WTC11 (cell line): ENCODE measurements around the gene ARFGAP2. TPM values are rescaled to one million over a fixed set of nuclear protein-coding genes. Genes with fewer than 3 reads are reported as not detected.

ENCODE experiments used
- ATAC-seq: fragments of 200-7000 bp; cut with Tn5 transposase; 2 replicates; pipeline ENCODE4 v1.10.0; 2021; ENCODE audit warnings: mild to moderate bottlenecking, moderate library complexity
- CTCF ChIA-PET: fragments of 300-600 bp; sonication (Branson Sonifier 250); formaldehyde crosslinking; loops from one replicate; lab custom pipeline; 2021; ENCODE audit warnings: antibody characterized with exemption; lab: Charles Lee
- POLR2A ChIA-PET: fragments of 350-600 bp; sonication (Branson Sonifier 250); formaldehyde crosslinking; loops from one replicate; lab custom pipeline; 2021; ENCODE audit warnings: antibody characterized with exemption; lab: Charles Lee
- DNase-seq: peaks from one replicate; pipeline ENCODE4 v3.0.0; 2021; ENCODE audit warnings: low spot score
- H3K27ac Mint-ChIP-seq: 2 replicates; pipeline ENCODE4 v1.8.0; 2021; ENCODE audit warnings: mixed read lengths
- H3K27me3 Mint-ChIP-seq: 2 replicates; pipeline ENCODE4 v1.8.0; 2021; ENCODE audit warnings: low read depth, mild to moderate bottlenecking, moderate library complexity, mixed read lengths
- H3K36me3 Mint-ChIP-seq: 2 replicates; pipeline ENCODE4 v1.8.0; 2021; ENCODE audit warnings: mixed read lengths
- H3K4me1 Mint-ChIP-seq: 2 replicates; pipeline ENCODE4 v1.8.0; 2022; ENCODE audit warnings: mixed read lengths
- H3K4me3 Mint-ChIP-seq: 2 replicates; pipeline ENCODE4 v1.8.0; 2021; ENCODE audit warnings: mild to moderate bottlenecking, moderate library complexity, mixed read lengths
- H3K9me3 Mint-ChIP-seq: 2 replicates; pipeline ENCODE4 v1.8.0; 2021; ENCODE audit warnings: mixed read lengths
- ELF4 ChIP-seq: sonication (generic); formaldehyde crosslinking; IDR thresholded peaks from 2 replicates; pipeline ENCODE4 v1.8.1; 2022; ENCODE audit warnings: low read depth, mild to moderate bottlenecking, moderate library complexity, missing genetic modification reagents
- FOXP1 ChIP-seq: sonication (generic); formaldehyde crosslinking; IDR thresholded peaks from 2 replicates; pipeline ENCODE4 v1.8.0; 2022; ENCODE audit warnings: missing genetic modification reagents, mild to moderate bottlenecking, moderate library complexity, borderline replicate concordance
- GTF2I ChIP-seq: fragments of 250-450 bp; sonication (Bioruptor Pico); conservative IDR thresholded peaks from 2 replicates; pipeline ENCODE4 v1.4.0; 2021; ENCODE audit warnings: mild to moderate bottlenecking
- MYBL2 ChIP-seq: sonication (generic); formaldehyde crosslinking; IDR thresholded peaks from 2 replicates; pipeline ENCODE4 v1.8.1; 2023; ENCODE audit warnings: mild to moderate bottlenecking, moderate library complexity, missing genetic modification reagents
- OVOL2 ChIP-seq: fragments of 250-450 bp; sonication (Bioruptor Pico); IDR thresholded peaks from 2 replicates; pipeline ENCODE4 v1.9.0; 2021; ENCODE audit warnings: mild to moderate bottlenecking, borderline replicate concordance
- SOX15 ChIP-seq: fragments of 250-450 bp; sonication (Bioruptor Pico); IDR thresholded peaks from 2 replicates; pipeline ENCODE4 v1.9.0; 2021; ENCODE audit warnings: mild to moderate bottlenecking
- TEAD1 ChIP-seq: sonication (generic); formaldehyde crosslinking; IDR thresholded peaks from 2 replicates; pipeline ENCODE4 v1.8.0; 2022; ENCODE audit warnings: mild to moderate bottlenecking, missing genetic modification reagents
- TP53 ChIP-seq: sonication (generic); formaldehyde crosslinking; IDR thresholded peaks from 2 replicates; pipeline ENCODE4 v1.8.1; 2023; ENCODE audit warnings: mild to moderate bottlenecking, missing genetic modification reagents
- ZBTB21 ChIP-seq: sonication (generic); formaldehyde crosslinking; IDR thresholded peaks from 2 replicates; pipeline ENCODE4 v1.8.1; 2023; ENCODE audit warnings: mild to moderate bottlenecking, missing genetic modification reagents, borderline replicate concordance
- ZMAT4 ChIP-seq: fragments of 250-450 bp; sonication (Bioruptor Pico); IDR thresholded peaks from 2 replicates; pipeline ENCODE4 v1.9.0; 2021; ENCODE audit warnings: mild to moderate bottlenecking
- ZNF317 ChIP-seq: sonication (generic); formaldehyde crosslinking; IDR thresholded peaks from 2 replicates; pipeline ENCODE4 v1.8.1; 2023; ENCODE audit warnings: low read depth, mild to moderate bottlenecking, moderate library complexity, missing genetic modification reagents, borderline replicate concordance
- ZNF416 ChIP-seq: fragments of 250-450 bp; sonication (Bioruptor Pico); IDR thresholded peaks from 2 replicates; pipeline ENCODE4 v1.9.0; 2021; ENCODE audit warnings: mild to moderate bottlenecking, inconsistent platforms
- ZNF425 ChIP-seq: fragments of 250-450 bp; sonication (Bioruptor Pico); conservative IDR thresholded peaks from 2 replicates; pipeline ENCODE4 v1.9.0; 2021; ENCODE audit warnings: mild to moderate bottlenecking
- total RNA-seq: library from RNA; stranded (reverse); gene quantifications from 3 replicates; pipeline ENCODE4 v1.2.3, GENCODE V29; 2021
- TF ChIP-seq, protein P1 (sequence below): sonication (generic); formaldehyde crosslinking; IDR thresholded peaks from 2 replicates; pipeline ENCODE4 v1.8.1; 2023; ENCODE audit warnings: mild to moderate bottlenecking, missing genetic modification reagents
- TF ChIP-seq, protein P2 (sequence below): sonication (generic); formaldehyde crosslinking; IDR thresholded peaks from 2 replicates; pipeline ENCODE4 v1.8.1; 2022; ENCODE audit warnings: mild to moderate bottlenecking, moderate library complexity, missing genetic modification reagents
- TF ChIP-seq, protein P3 (sequence below): sonication (generic); formaldehyde crosslinking; IDR thresholded peaks from 2 replicates; pipeline ENCODE4 v1.8.0; 2022; ENCODE audit warnings: mild to moderate bottlenecking, missing genetic modification reagents
- TF ChIP-seq, protein P4 (sequence below): sonication (generic); formaldehyde crosslinking; IDR thresholded peaks from 2 replicates; pipeline ENCODE4 v1.8.0; 2022; ENCODE audit warnings: mild to moderate bottlenecking, missing genetic modification reagents

ARFGAP2 gene
- total RNA-seq, 1 experiment from 2014 or later: 73.0 TPM

- no peak overlapping the region for H3K27ac Mint-ChIP-seq
Measured at GRCh38 chr11:47166368-47166767, 10.3 kb downstream of the ARFGAP2 start.

GRCh38 chr11:47165253-47165840 lies 11.3 kb downstream of the ARFGAP2 start:
- Mint-ChIP-seq H3K36me3 (peaks cover 46% of the 10 kb centered on the region), H3K9me3 (no peaks in the 10 kb centered on the region), H3K27me3 (no peaks in the 10 kb centered on the region), H3K4me3 (no peak overlapping the region), H3K4me1 (0 out of 2 replicates have a peak, but pooled peaks cover 3% of the 10 kb centered on the region), H3K27ac (no peak overlapping the region)
- no peak for TF ChIP-seq TEAD1 (CRISPR knock-in tag)
- TF ChIP-seq, protein P1, sequence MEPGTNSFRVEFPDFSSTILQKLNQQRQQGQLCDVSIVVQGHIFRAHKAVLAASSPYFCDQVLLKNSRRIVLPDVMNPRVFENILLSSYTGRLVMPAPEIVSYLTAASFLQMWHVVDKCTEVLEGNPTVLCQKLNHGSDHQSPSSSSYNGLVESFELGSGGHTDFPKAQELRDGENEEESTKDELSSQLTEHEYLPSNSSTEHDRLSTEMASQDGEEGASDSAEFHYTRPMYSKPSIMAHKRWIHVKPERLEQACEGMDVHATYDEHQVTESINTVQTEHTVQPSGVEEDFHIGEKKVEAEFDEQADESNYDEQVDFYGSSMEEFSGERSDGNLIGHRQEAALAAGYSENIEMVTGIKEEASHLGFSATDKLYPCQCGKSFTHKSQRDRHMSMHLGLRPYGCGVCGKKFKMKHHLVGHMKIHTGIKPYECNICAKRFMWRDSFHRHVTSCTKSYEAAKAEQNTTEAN (CRISPR knock-in tag): no peak
- TF ChIP-seq MYBL2 (CRISPR knock-in tag): no peak
- POLR2A ChIA-PET: interaction anchor here (0.7 kb wide), 1 partner anchor 94 kb away, joined by 3 read pairs; no protein-coding TSS in a partner anchor
- DNase-seq: no peak
- no peak for ATAC-seq
- CTCF ChIA-PET: interaction anchor here (0.8 kb wide), 1 partner anchor 190 kb away, joined by 3 read pairs; no protein-coding TSS in a partner anchor

More at GRCh38 chr11:47166368-47166767, 10.3 kb downstream of the ARFGAP2 start:
- ChIA-PET CTCF (no interaction called here), POLR2A (no interaction called here)
- DNase-seq (no peak), ATAC-seq (no peak)
- H3K27me3 Mint-ChIP-seq: no peaks in the 10 kb centered on the region
- no peak for TF ChIP-seq ELF4 (CRISPR knock-in tag)
- H3K4me3 Mint-ChIP-seq: no peak overlapping the region
- 0 out of 2 replicates have a peak, but pooled peaks cover 3% of the 10 kb centered on the region for H3K4me1 Mint-ChIP-seq
- H3K36me3 Mint-ChIP-seq: peaks cover 53% of the 10 kb centered on the region
- no peaks in the 10 kb centered on the region for H3K9me3 Mint-ChIP-seq

- no peak overlapping the region for H3K4me3 Mint-ChIP-seq
- no peaks in the 10 kb centered on the region for H3K9me3 Mint-ChIP-seq
- POLR2A ChIA-PET: no interaction called here
- no peak for TF ChIP-seq ZNF425 (CRISPR knock-in tag)
- TF ChIP-seq ZNF416: no peak
- TF ChIP-seq, protein P2, sequence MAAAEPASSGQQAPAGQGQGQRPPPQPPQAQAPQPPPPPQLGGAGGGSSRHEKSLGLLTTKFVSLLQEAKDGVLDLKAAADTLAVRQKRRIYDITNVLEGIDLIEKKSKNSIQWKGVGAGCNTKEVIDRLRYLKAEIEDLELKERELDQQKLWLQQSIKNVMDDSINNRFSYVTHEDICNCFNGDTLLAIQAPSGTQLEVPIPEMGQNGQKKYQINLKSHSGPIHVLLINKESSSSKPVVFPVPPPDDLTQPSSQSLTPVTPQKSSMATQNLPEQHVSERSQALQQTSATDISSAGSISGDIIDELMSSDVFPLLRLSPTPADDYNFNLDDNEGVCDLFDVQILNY (CRISPR knock-in tag): no peak
- no peak for TF ChIP-seq OVOL2 (CRISPR knock-in tag)
- no peak for TF ChIP-seq SOX15 (CRISPR knock-in tag)
- TF ChIP-seq ZNF317 (CRISPR knock-in tag): no peak
- TF ChIP-seq GTF2I (CRISPR knock-in tag): no peak
- no peak for TF ChIP-seq FOXP1
- TF ChIP-seq TP53: no peak
- TF ChIP-seq, protein P3, sequence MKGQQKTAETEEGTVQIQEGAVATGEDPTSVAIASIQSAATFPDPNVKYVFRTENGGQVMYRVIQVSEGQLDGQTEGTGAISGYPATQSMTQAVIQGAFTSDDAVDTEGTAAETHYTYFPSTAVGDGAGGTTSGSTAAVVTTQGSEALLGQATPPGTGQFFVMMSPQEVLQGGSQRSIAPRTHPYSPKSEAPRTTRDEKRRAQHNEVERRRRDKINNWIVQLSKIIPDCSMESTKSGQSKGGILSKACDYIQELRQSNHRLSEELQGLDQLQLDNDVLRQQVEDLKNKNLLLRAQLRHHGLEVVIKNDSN (CRISPR knock-in tag): no peak
- TF ChIP-seq, protein P4, sequence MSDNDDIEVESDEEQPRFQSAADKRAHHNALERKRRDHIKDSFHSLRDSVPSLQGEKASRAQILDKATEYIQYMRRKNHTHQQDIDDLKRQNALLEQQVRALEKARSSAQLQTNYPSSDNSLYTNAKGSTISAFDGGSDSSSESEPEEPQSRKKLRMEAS (CRISPR knock-in tag): no peak
- no peak for TF ChIP-seq ZMAT4 (CRISPR knock-in tag)
- TF ChIP-seq ZBTB21 (CRISPR knock-in tag): no peak
- CTCF ChIA-PET: interaction anchor here (3.9 kb wide), 1 partner anchor 12 kb away, joined by 36 read pairs; no protein-coding TSS in a partner anchor
- ATAC-seq (no peak), DNase-seq (no peak)
- no peaks in the 10 kb centered on the region for H3K27me3 Mint-ChIP-seq
- H3K27ac Mint-ChIP-seq: no peak overlapping the region
- 0 out of 2 replicates have a peak, but pooled peaks cover 3% of the 10 kb centered on the region for H3K4me1 Mint-ChIP-seq
- peaks cover 42% of the 10 kb centered on the region for H3K36me3 Mint-ChIP-seq
Measured at GRCh38 chr11:47164321-47164720, 12.4 kb downstream of the ARFGAP2 start.
